Measurements from ENCODE around the gene RPN2. TPM values are rescaled to one million over a fixed set of nuclear protein-coding genes. Genes with fewer than 3 reads are reported as not detected.

RPN2 gene
- total and polyA plus RNA-seq, 2 of the 13 experiments (the other 11 are each of a cell fraction or from before 2014, with no cell fraction given), result 587 to 1,818 TPM

GRCh38 chr20:37270576-37271420, 91.7 kb downstream of the RPN2 start (continued):
- TF ChIP-seq DZIP1 (CRISPR knock-in tag; IDR thresholded peaks at IDR 0.05), result peak; percentile 50; the same call in 1 of the 2 replicates
- TF ChIP-seq CEBPG (CRISPR knock-in tag; IDR thresholded peaks at IDR 0.05), result no peak
- peak; percentile 22; the same call in 1 of the 2 replicates for TF ChIP-seq RXRA (CRISPR knock-in tag; IDR thresholded peaks at IDR 0.05)
- TF ChIP-seq SAP130 (CRISPR knock-in tag; IDR thresholded peaks at IDR 0.05; ENCODE audit: low read depth), result peak; percentile 70
- peak; percentile 86 for TF ChIP-seq KDM5B (CRISPR knock-in tag; IDR thresholded peaks at IDR 0.05; ENCODE audit: borderline replicate concordance)
- 0 out of 2 replicates have a peak, but pooled peaks have one; percentile 2 for TF ChIP-seq CREBL2 (CRISPR knock-in tag; IDR thresholded peaks at IDR 0.05; ENCODE audit: borderline replicate concordance)
- TF ChIP-seq CREB1 (IDR thresholded peaks at IDR 0.05), result peak; percentile 63; the same call in 1 of the 2 replicates
- TF ChIP-seq CREB1 (CRISPR knock-in tag; IDR thresholded peaks at IDR 0.05), result no peak
- TF ChIP-seq ZNF878 (CRISPR knock-in tag; IDR thresholded peaks at IDR 0.05), result peak; percentile 12; the same call in 1 of the 2 replicates
- TF ChIP-seq SALL1 (CRISPR knock-in tag; IDR thresholded peaks at IDR 0.05), result peak; percentile 5; the same call in 1 of the 2 replicates
- TF ChIP-seq MTERF4 (CRISPR knock-in tag; IDR thresholded peaks at IDR 0.05), result peak; percentile 46; the same call in 1 of the 2 replicates
- TF ChIP-seq RNF2 (conservative IDR thresholded peaks at IDR 0.05; ENCODE audit: low read depth), result no peak
- TF ChIP-seq TEAD3 (CRISPR knock-in tag; optimal IDR thresholded peaks at IDR 0.05; ENCODE audit: borderline replicate concordance), result peak; percentile 9
- no peak for TF ChIP-seq IRF1 (CRISPR knock-in tag; IDR thresholded peaks at IDR 0.05; ENCODE audit: low read depth)
- no peak for TF ChIP-seq ZNF556 (CRISPR knock-in tag; IDR thresholded peaks at IDR 0.05; ENCODE audit: borderline replicate concordance)
- peak; percentile 43; the same call in 1 of the 2 replicates for TF ChIP-seq MXD1 (CRISPR knock-in tag; IDR thresholded peaks at IDR 0.05)
- TF ChIP-seq HIC2 (CRISPR knock-in tag; IDR thresholded peaks at IDR 0.05; ENCODE audit: low read depth), result peak; percentile 47; the same call in 1 of the 2 replicates
- no peak for TF ChIP-seq ZNF883 (CRISPR knock-in tag; IDR thresholded peaks at IDR 0.05; ENCODE audit: not compliant biosample characterization)
- TF ChIP-seq HNRNPUL1 (IDR thresholded peaks at IDR 0.05; ENCODE audit: low read depth, low read length), result no peak
- TF ChIP-seq FLYWCH1 (CRISPR knock-in tag; IDR thresholded peaks at IDR 0.05), result 0 out of 2 replicates have a peak, but pooled peaks have one; percentile 25
- TF ChIP-seq SMAD1 (CRISPR knock-in tag; IDR thresholded peaks at IDR 0.05; ENCODE audit: borderline replicate concordance, low read depth), result 0 out of 2 replicates have a peak, but pooled peaks have one; percentile 88
- peak; percentile 33; the same call in 1 of the 2 replicates for TF ChIP-seq FOXA3 (CRISPR knock-in tag; IDR thresholded peaks at IDR 0.05)

Measured in HepG2 (cell line).